ENCODE data around the gene ZNF792. TPM values are rescaled to one million over a fixed set of nuclear protein-coding genes. Genes with fewer than 3 reads are reported as not detected.
"Not testable (repeated sequence)": the region's sequence is repeated elsewhere in the genome, so short reads cannot be mapped to it uniquely, and the experiment has no call there.

ZNF792 gene
- total and polyA plus RNA-seq, 8 donors, result 1.0 to 6.4 (median 2.5) TPM

- Histone ChIP-seq H3K27me3 (no peaks in the 10 kb centered on the region), H3K27ac (peak overlapping the region in 1 of 4 donors; percentile 23), H3K9me3 (no peaks in the 10 kb centered on the region), H3K4me1 (peaks cover 13 to 24% (median 22%) of the 10 kb centered on the region in 3 donors), H3K36me3 (no peaks in the 10 kb centered on the region), H3K4me3 (no peak overlapping the region)
- FAIRE-seq, result no peak
- ATAC-seq, result no peak
- TF ChIP-seq CTCF (IDR thresholded peaks at IDR 0.05), result no peak
- 76 to 78% methylated on average over 8 of the region's 8 CpGs for WGBS, 2 donors
- DNase-seq, result peak in 2 of 6 donors; percentile 4 to 14
- intact Hi-C loops (cut with DNase I), result no loop called here
These were observed 33.1 kb upstream of the ZNF792 start for GRCh38 chr19:34997071-34997617.

GRCh38 chr19:34995551-34995950 is 31.5 kb upstream of the ZNF792 start:
- Histone ChIP-seq H3K9me3 (no peaks in the 10 kb centered on the region), H3K4me3 (no peak overlapping the region), H3K36me3 (no peaks in the 10 kb centered on the region), H3K27me3 (no peaks in the 10 kb centered on the region), H3K27ac (peak overlapping the region in 3 of 4 donors; percentile 35 to 85 (median 75)), H3K4me1 (peaks cover 13 to 24% (median 22%) of the 10 kb centered on the region in 3 donors)
- FAIRE-seq (no peak), DNase-seq (peak in 3 of 6 donors; percentile 8 to 43 (median 24)), ATAC-seq (peak in 3 of 4 donors; percentile 11 to 24 (median 20))
- intact Hi-C loops (cut with DNase I), result no loop called here
- WGBS, 2 donors, result 55 to 57% methylated on average over 8 of the region's 8 CpGs
- no peak for TF ChIP-seq CTCF (IDR thresholded peaks at IDR 0.05)

GRCh38 chr19:34994643-34995541 is 30.9 kb upstream of the ZNF792 start:
- Histone ChIP-seq H3K9me3 (no peaks in the 10 kb centered on the region), H3K4me1 (peaks cover 13 to 24% (median 22%) of the 10 kb centered on the region in 3 donors), H3K27me3 (no peaks in the 10 kb centered on the region), H3K27ac (peak overlapping the region; percentile 32 to 85 (median 55)), H3K4me3 (no peak overlapping the region), H3K36me3 (no peaks in the 10 kb centered on the region)
- intact Hi-C loops (cut with DNase I), result no loop called here
- no peak for TF ChIP-seq CTCF (IDR thresholded peaks at IDR 0.05)
- WGBS, 2 donors, result 31 to 33% methylated on average over 17 of the region's 17 CpGs
- no peak for FAIRE-seq
- peak; percentile 74 to 86 (median 82) for ATAC-seq
- peak; percentile 77 to 92 (median 84) for DNase-seq

- no peak for TF ChIP-seq CTCF (IDR thresholded peaks at IDR 0.05)
- no peak for FAIRE-seq
- H3K36me3 ChIP-seq, result no peaks in the 10 kb centered on the region
- peak overlapping the region in 3 of 4 donors; percentile 35 to 85 (median 75) for H3K27ac ChIP-seq
- intact Hi-C loops (cut with DNase I), result no loop called here
- H3K27me3 ChIP-seq, result no peaks in the 10 kb centered on the region
- H3K9me3 ChIP-seq, result no peaks in the 10 kb centered on the region
- 81 to 84% methylated on average over 9 of the region's 9 CpGs for WGBS, 2 donors
- DNase-seq, result peak in 2 of 6 donors; percentile 37 to 49
- peaks cover 13 to 22% (median 19%) of the 10 kb centered on the region in 3 donors for H3K4me1 ChIP-seq
- H3K4me3 ChIP-seq, result no peak overlapping the region
- no peak for ATAC-seq
These were observed 30.2 kb upstream of the ZNF792 start for GRCh38 chr19:34994286-34994642.

GRCh38 chr19:34992582-34992981 is 28.6 kb upstream of the ZNF792 start:
- 81 to 84% methylated on average over 7 of the region's 7 CpGs for WGBS, 2 donors
- peaks cover 13 to 29% (median 23%) of the 10 kb centered on the region in 3 donors for H3K4me1 ChIP-seq
- FAIRE-seq; H3K4me3 ChIP-seq; ATAC-seq; H3K36me3 ChIP-seq; H3K9me3 ChIP-seq; intact Hi-C loops (cut with DNase I); H3K27ac ChIP-seq; H3K27me3 ChIP-seq: not testable (repeated sequence)
- DNase-seq, result peak in 1 of 6 donors; percentile 3
